ENCODE results near the gene TFDP1. TPM values are rescaled to one million over a fixed set of nuclear protein-coding genes. Genes with fewer than 3 reads are reported as not detected.

Gene TFDP1
- total and polyA plus RNA-seq, 4 experiments from 2014 or later, result 20.7 to 63.4 (median 39.4) TPM

- no peaks in the 10 kb centered on the region for H3K4me1 ChIP-seq (ENCODE audit: insufficient read depth, low read length)
- H3K27ac ChIP-seq (ENCODE audit: low read depth, low read length), result no peak overlapping the region
- no peaks in the 10 kb centered on the region for H3K9me3 Mint-ChIP-seq
- no peak overlapping the region for H3K4me3 ChIP-seq (ENCODE audit: low read length in 2 of 2)
- POLR2A ChIA-PET (ENCODE audit: partially characterized antibody), result no interaction called here
- peak overlapping the region in 1 of 7 donors; percentile 53 for H3K27ac Mint-ChIP-seq
- H3K36me3 ChIP-seq (ENCODE audit: insufficient read depth, low read length), result peaks cover 7% of the 10 kb centered on the region
- no peaks in the 10 kb centered on the region for H3K9me3 ChIP-seq (ENCODE audit: control insufficient read depth in 1 of 2, low read length in 2 of 2)
- no peak overlapping the region for H3K4me3 Mint-ChIP-seq
- H3K36me3 Mint-ChIP-seq, result peaks cover 38% of the 10 kb centered on the region in 2 donors
- no peak for DNase-seq
- intact Hi-C loops (cut with micrococcal nuclease), result no loop called here
- no peaks in the 10 kb centered on the region for H3K27me3 ChIP-seq (ENCODE audit: insufficient read depth, low read length)
- no peaks in the 10 kb centered on the region for H3K27me3 Mint-ChIP-seq
- CTCF ChIA-PET (ENCODE audit: partially characterized antibody), result no interaction called here
- H3K4me1 Mint-ChIP-seq, result peaks cover 0 to 4% (median 0%) of the 10 kb centered on the region in 4 donors
These were observed 33.2 kb upstream of the TFDP1 start for GRCh38 chr13:113551081-113552000.

GRCh38 chr13:113552079-113552478, 32.5 kb upstream of the TFDP1 start:
- H3K9me3 ChIP-seq (ENCODE audit: control insufficient read depth in 1 of 2, low read length in 2 of 2), result no peaks in the 10 kb centered on the region
- H3K4me3 Mint-ChIP-seq, result no peak overlapping the region
- peaks cover 0 to 4% (median 0%) of the 10 kb centered on the region in 4 donors for H3K4me1 Mint-ChIP-seq
- peaks cover 38 to 40% of the 10 kb centered on the region in 2 donors for H3K36me3 Mint-ChIP-seq
- ChIA-PET CTCF (ENCODE audit: partially characterized antibody) (no interaction called here), POLR2A (ENCODE audit: partially characterized antibody) (no interaction called here)
- no peaks in the 10 kb centered on the region for H3K27me3 ChIP-seq (ENCODE audit: insufficient read depth, low read length)
- no peaks in the 10 kb centered on the region for H3K9me3 Mint-ChIP-seq
- H3K27me3 Mint-ChIP-seq, result no peaks in the 10 kb centered on the region
- H3K27ac ChIP-seq (ENCODE audit: low read depth, low read length), result no peak overlapping the region
- peaks cover 7% of the 10 kb centered on the region for H3K36me3 ChIP-seq (ENCODE audit: insufficient read depth, low read length)
- intact Hi-C loops (cut with micrococcal nuclease), result no loop called here
- peak overlapping the region in 1 of 7 donors; percentile 59 for H3K27ac Mint-ChIP-seq
- H3K4me1 ChIP-seq (ENCODE audit: insufficient read depth, low read length), result no peaks in the 10 kb centered on the region
- no peak for DNase-seq
- H3K4me3 ChIP-seq (ENCODE audit: low read length in 2 of 2), result no peak overlapping the region

- Mint-ChIP-seq H3K36me3 (peaks cover 35 to 40% of the 10 kb centered on the region in 2 donors), H3K9me3 (no peaks in the 10 kb centered on the region), H3K27me3 (no peaks in the 10 kb centered on the region), H3K4me1 (peaks cover 0 to 4% (median under 1%) of the 10 kb centered on the region in 4 donors), H3K27ac (no peak overlapping the region), H3K4me3 (no peak overlapping the region)
- peaks cover 7% of the 10 kb centered on the region for H3K36me3 ChIP-seq (ENCODE audit: insufficient read depth, low read length)
- H3K4me1 ChIP-seq (ENCODE audit: insufficient read depth, low read length), result no peaks in the 10 kb centered on the region
- H3K27me3 ChIP-seq (ENCODE audit: insufficient read depth, low read length), result no peaks in the 10 kb centered on the region
- intact Hi-C loops (cut with micrococcal nuclease), result no loop called here
- H3K9me3 ChIP-seq (ENCODE audit: control insufficient read depth in 1 of 2, low read length in 2 of 2), result no peaks in the 10 kb centered on the region
- no peak overlapping the region for H3K27ac ChIP-seq (ENCODE audit: low read depth, low read length)
- CTCF ChIA-PET (ENCODE audit: partially characterized antibody), result no interaction called here
- H3K4me3 ChIP-seq (ENCODE audit: low read length in 2 of 2), result no peak overlapping the region
- no peak for DNase-seq
- POLR2A ChIA-PET (ENCODE audit: partially characterized antibody), result no interaction called here
These were observed 31.6 kb upstream of the TFDP1 start for GRCh38 chr13:113552786-113553434.

- peaks cover 7% of the 10 kb centered on the region for H3K36me3 ChIP-seq (ENCODE audit: insufficient read depth, low read length)
- no peaks in the 10 kb centered on the region for H3K4me1 ChIP-seq (ENCODE audit: insufficient read depth, low read length)
- ChIA-PET CTCF (ENCODE audit: partially characterized antibody) (no interaction called here), POLR2A (ENCODE audit: partially characterized antibody) (no interaction called here)
- H3K27me3 ChIP-seq (ENCODE audit: insufficient read depth, low read length), result no peaks in the 10 kb centered on the region
- Mint-ChIP-seq H3K27ac (no peak overlapping the region), H3K27me3 (no peaks in the 10 kb centered on the region), H3K4me1 (peaks cover 0 to 4% (median under 1%) of the 10 kb centered on the region in 4 donors), H3K4me3 (no peak overlapping the region), H3K36me3 (peaks cover 34 to 38% of the 10 kb centered on the region in 2 donors), H3K9me3 (no peaks in the 10 kb centered on the region)
- H3K4me3 ChIP-seq (ENCODE audit: low read length in 2 of 2), result no peak overlapping the region
- DNase-seq, result no peak
- intact Hi-C loops (cut with micrococcal nuclease), result no loop called here
- H3K9me3 ChIP-seq (ENCODE audit: control insufficient read depth in 1 of 2, low read length in 2 of 2), result no peaks in the 10 kb centered on the region
- no peak overlapping the region for H3K27ac ChIP-seq (ENCODE audit: low read depth, low read length)
These were observed 30.8 kb upstream of the TFDP1 start for GRCh38 chr13:113553511-113554332.

- DNase-seq, result no peak
- H3K36me3 Mint-ChIP-seq, result peaks cover 28 to 35% of the 10 kb centered on the region in 2 donors
These were observed 30.2 kb upstream of the TFDP1 start for GRCh38 chr13:113554333-113554700.

GRCh38 chr13:113555141-113555540, 29.4 kb upstream of the TFDP1 start:
- H3K27ac Mint-ChIP-seq, result no peak overlapping the region
- H3K9me3 Mint-ChIP-seq, result no peaks in the 10 kb centered on the region
- Histone ChIP-seq H3K4me1 (ENCODE audit: insufficient read depth, low read length) (no peaks in the 10 kb centered on the region), H3K27ac (ENCODE audit: low read depth, low read length) (no peak overlapping the region), H3K4me3 (ENCODE audit: low read length in 2 of 2) (no peak overlapping the region), H3K27me3 (ENCODE audit: insufficient read depth, low read length) (no peaks in the 10 kb centered on the region), H3K36me3 (ENCODE audit: insufficient read depth, low read length) (peaks cover 7% of the 10 kb centered on the region), H3K9me3 (ENCODE audit: control insufficient read depth in 1 of 2, low read length in 2 of 2) (no peaks in the 10 kb centered on the region)
- ChIA-PET POLR2A (ENCODE audit: partially characterized antibody) (no interaction called here), CTCF (ENCODE audit: partially characterized antibody) (no interaction called here)
- H3K36me3 Mint-ChIP-seq, result peaks cover 26 to 31% of the 10 kb centered on the region in 2 donors
- H3K4me1 Mint-ChIP-seq, result peaks cover 0 to 4% (median 2%) of the 10 kb centered on the region in 4 donors
- intact Hi-C loops (cut with micrococcal nuclease), result no loop called here
- H3K27me3 Mint-ChIP-seq, result no peaks in the 10 kb centered on the region
- H3K4me3 Mint-ChIP-seq, result no peak overlapping the region
- no peak for DNase-seq

More at GRCh38 chr13:113554333-113554700, 30.2 kb upstream of the TFDP1 start:
- H3K27ac ChIP-seq (ENCODE audit: low read depth, low read length), result no peak overlapping the region
- ChIA-PET CTCF (ENCODE audit: partially characterized antibody) (no interaction called here), POLR2A (ENCODE audit: partially characterized antibody) (no interaction called here)
- no peak overlapping the region for H3K27ac Mint-ChIP-seq
- no peaks in the 10 kb centered on the region for H3K9me3 ChIP-seq (ENCODE audit: control insufficient read depth in 1 of 2, low read length in 2 of 2)
- peaks cover 7% of the 10 kb centered on the region for H3K36me3 ChIP-seq (ENCODE audit: insufficient read depth, low read length)
- H3K4me1 Mint-ChIP-seq, result peaks cover 0 to 4% (median 2%) of the 10 kb centered on the region in 4 donors
- H3K9me3 Mint-ChIP-seq, result no peaks in the 10 kb centered on the region
- intact Hi-C loops (cut with micrococcal nuclease), result no loop called here
- no peaks in the 10 kb centered on the region for H3K4me1 ChIP-seq (ENCODE audit: insufficient read depth, low read length)
- no peak overlapping the region for H3K4me3 Mint-ChIP-seq
- H3K27me3 Mint-ChIP-seq, result no peaks in the 10 kb centered on the region
- no peaks in the 10 kb centered on the region for H3K27me3 ChIP-seq (ENCODE audit: insufficient read depth, low read length)
- no peak overlapping the region for H3K4me3 ChIP-seq (ENCODE audit: low read length in 2 of 2)

- peak overlapping the region in 1 of 7 donors; percentile 53 for H3K27ac Mint-ChIP-seq
- peaks cover 13 to 14% of the 10 kb centered on the region in 2 donors for H3K36me3 Mint-ChIP-seq
- Histone ChIP-seq H3K4me3 (ENCODE audit: low read length in 2 of 2) (no peak overlapping the region), H3K9me3 (ENCODE audit: control insufficient read depth in 1 of 2, low read length in 2 of 2) (no peaks in the 10 kb centered on the region), H3K4me1 (ENCODE audit: insufficient read depth, low read length) (no peaks in the 10 kb centered on the region), H3K27me3 (ENCODE audit: insufficient read depth, low read length) (no peaks in the 10 kb centered on the region), H3K36me3 (ENCODE audit: insufficient read depth, low read length) (no peaks in the 10 kb centered on the region), H3K27ac (ENCODE audit: low read depth, low read length) (no peak overlapping the region)
- no peak overlapping the region for H3K4me3 Mint-ChIP-seq
- intact Hi-C loops (cut with micrococcal nuclease), result no loop called here
- DNase-seq, result no peak
- H3K9me3 Mint-ChIP-seq, result no peaks in the 10 kb centered on the region
- H3K4me1 Mint-ChIP-seq, result peaks cover 0 to 3% (median 0%) of the 10 kb centered on the region in 4 donors
- POLR2A ChIA-PET (ENCODE audit: partially characterized antibody), result no interaction called here
- CTCF ChIA-PET (ENCODE audit: partially characterized antibody), result no interaction called here
- H3K27me3 Mint-ChIP-seq, result no peaks in the 10 kb centered on the region
These were observed 27.5 kb upstream of the TFDP1 start for GRCh38 chr13:113557013-113557412.
